AG04449 (cell line): ENCODE data around the gene TUBB4A.

Experiments used
- CTCF ChIA-PET: fragments of 350-600 bp; formaldehyde crosslinking; extraction: SDS; loops from one replicate; lab custom pipeline; 2021; ENCODE audit warnings: antibody characterized with exemption; lab: Yijun Ruan, JAX
- POLR2A ChIA-PET: fragments of 400-600, 350-600 bp; formaldehyde crosslinking; extraction: SDS; loops from one replicate; lab custom pipeline; 2020; ENCODE audit warnings: antibody characterized with exemption, inconsistent platforms; lab: Yijun Ruan, JAX
- DNase-seq: peaks from one replicate; pipeline ENCODE4 v3.0.0-alpha.2; 2010; ENCODE audit warnings: low read depth, low spot score
- H3K4me3 ChIP-seq: 2 replicates; pipeline ENCODE4 v1.5.1; 2011; ENCODE audit warnings: low read depth, mild to moderate bottlenecking, control low read depth, low read length
- TF ChIP-seq, protein P1 (sequence below): IDR thresholded peaks from one replicate; pipeline ENCODE4 v1.5.1; 2011; ENCODE audit warnings: mild to moderate bottlenecking, moderate library complexity, low read length, control low read depth, inconsistent platforms; ENCODE audit not compliant: insufficient read depth; ENCODE audit errors: missing control alignments

Gene TUBB4A

DNA sequence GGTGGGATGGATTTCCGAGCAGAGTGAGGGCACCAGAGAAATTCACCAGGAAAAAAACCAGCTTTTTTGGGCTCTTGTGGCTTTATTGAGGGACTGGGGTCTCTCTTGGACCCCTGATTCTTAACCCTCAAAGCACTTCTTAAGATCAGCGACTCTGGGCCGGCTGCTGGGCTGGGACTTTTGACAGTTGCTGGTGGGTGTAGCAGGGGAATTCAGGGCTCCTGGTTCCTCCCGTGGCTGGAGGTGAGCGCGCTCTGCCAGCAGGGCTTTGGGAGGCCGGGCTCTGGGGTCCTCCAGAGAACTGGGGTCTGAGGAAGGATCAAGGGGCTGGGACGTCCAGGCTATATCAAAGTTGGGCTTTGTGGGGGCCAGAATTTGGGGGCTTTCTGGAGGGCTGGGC, 34.7 kb downstream of the TUBB4A start:
- ChIA-PET POLR2A (no interaction called here), CTCF (no interaction called here)
- H3K4me3 ChIP-seq: no peak overlapping the region
- DNase-seq: no peak
- TF ChIP-seq, protein P1, sequence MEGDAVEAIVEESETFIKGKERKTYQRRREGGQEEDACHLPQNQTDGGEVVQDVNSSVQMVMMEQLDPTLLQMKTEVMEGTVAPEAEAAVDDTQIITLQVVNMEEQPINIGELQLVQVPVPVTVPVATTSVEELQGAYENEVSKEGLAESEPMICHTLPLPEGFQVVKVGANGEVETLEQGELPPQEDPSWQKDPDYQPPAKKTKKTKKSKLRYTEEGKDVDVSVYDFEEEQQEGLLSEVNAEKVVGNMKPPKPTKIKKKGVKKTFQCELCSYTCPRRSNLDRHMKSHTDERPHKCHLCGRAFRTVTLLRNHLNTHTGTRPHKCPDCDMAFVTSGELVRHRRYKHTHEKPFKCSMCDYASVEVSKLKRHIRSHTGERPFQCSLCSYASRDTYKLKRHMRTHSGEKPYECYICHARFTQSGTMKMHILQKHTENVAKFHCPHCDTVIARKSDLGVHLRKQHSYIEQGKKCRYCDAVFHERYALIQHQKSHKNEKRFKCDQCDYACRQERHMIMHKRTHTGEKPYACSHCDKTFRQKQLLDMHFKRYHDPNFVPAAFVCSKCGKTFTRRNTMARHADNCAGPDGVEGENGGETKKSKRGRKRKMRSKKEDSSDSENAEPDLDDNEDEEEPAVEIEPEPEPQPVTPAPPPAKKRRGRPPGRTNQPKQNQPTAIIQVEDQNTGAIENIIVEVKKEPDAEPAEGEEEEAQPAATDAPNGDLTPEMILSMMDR: no peak

DNA sequence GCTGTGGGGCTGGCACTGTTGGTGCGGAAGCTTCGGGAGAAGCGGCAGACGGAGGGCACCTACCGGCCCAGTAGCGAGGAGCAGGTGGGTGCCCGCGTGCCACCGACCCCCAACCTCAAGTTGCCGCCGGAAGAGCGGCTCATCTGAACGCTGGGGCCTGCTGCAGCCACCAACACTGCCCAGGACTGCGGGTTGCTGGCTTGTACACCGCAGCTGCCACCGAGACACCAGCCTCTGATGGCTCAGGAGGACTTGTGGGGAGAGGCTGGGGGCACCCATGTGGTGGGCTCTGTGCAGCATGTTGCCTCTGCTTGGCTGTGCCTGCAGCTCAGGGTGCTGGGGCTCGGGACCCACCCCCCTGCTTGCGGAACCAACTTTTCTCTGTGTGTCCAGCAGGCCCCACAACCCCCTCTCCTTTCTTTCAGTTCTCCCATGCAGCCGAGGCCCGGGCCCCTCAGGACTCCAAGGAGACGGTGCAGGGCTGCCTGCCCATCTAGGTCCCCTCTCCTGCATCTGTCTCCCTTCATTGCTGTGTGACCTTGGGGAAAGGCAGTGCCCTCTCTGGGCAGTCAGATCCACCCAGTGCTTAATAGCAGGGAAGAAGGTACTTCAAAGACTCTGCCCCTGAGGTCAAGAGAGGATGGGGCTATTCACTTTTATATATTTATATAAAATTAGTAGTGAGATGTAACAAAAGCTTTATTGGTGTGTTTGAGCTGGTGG, 35.4 kb downstream of the TUBB4A start:
- POLR2A ChIA-PET: no interaction called here
- H3K4me3 ChIP-seq: no peak overlapping the region
- no peak for DNase-seq
- TF ChIP-seq, protein P1: no peak
- CTCF ChIA-PET: no interaction called here

DNA sequence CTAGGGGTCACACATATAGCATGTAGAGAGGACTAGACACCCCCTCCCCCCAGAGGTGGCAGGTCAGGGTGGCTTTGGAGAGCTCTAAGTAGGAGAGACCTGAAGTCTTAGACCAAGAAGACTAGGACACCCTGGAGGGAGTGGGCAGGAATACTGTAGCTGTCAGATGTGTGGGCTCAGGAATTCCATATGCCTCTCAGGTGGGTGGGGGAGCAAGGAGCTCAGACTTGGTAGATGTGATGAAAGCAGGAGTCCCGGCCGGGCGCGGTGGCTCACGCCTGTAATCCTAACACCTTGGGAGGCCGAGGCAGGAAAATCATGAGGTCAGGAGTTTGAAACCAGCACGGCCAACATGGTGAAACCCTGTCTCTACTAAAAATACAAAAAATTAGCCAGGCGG, 36.4 kb downstream of the TUBB4A start:
- POLR2A ChIA-PET: no interaction called here
- no peak overlapping the region for H3K4me3 ChIP-seq
- CTCF ChIA-PET: interaction anchor here (0.9 to 1.1 kb wide), 2 partner anchors 11 to 397 kb away, joined by 3 read pairs; no protein-coding TSS in a partner anchor
- TF ChIP-seq, protein P1: no peak
- DNase-seq: no peak

DNA sequence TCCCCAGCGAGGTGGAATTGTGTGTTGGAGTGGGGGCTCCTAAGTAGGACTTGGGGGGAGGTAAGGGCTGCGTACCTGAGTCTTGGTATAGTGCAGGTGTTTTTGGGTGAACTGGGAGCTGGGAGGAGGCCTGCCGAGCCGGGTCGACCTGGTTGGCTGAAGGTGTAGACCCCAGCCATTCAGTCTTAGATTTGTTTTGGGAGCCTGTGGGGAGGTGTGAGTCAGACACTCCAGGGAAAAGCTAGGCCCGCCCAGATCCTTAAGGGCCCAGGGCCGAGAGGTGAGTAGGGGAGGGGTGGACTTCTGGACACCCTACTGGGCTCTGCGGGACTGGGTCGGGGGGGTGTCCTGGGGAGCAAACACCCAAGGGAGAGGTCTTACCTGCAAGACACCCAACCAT, 37.1 kb downstream of the TUBB4A start:
- ChIA-PET POLR2A (interaction anchor here (1.0 kb wide), 1 partner anchor 271 kb away, joined by 3 read pairs; no protein-coding TSS in a partner anchor), CTCF (interaction anchor here (1.1 kb wide), 1 partner anchor 12 kb away, joined by 3 read pairs; no protein-coding TSS in a partner anchor)
- no peak overlapping the region for H3K4me3 ChIP-seq
- no peak for DNase-seq
- TF ChIP-seq, protein P1: no peak

DNA sequence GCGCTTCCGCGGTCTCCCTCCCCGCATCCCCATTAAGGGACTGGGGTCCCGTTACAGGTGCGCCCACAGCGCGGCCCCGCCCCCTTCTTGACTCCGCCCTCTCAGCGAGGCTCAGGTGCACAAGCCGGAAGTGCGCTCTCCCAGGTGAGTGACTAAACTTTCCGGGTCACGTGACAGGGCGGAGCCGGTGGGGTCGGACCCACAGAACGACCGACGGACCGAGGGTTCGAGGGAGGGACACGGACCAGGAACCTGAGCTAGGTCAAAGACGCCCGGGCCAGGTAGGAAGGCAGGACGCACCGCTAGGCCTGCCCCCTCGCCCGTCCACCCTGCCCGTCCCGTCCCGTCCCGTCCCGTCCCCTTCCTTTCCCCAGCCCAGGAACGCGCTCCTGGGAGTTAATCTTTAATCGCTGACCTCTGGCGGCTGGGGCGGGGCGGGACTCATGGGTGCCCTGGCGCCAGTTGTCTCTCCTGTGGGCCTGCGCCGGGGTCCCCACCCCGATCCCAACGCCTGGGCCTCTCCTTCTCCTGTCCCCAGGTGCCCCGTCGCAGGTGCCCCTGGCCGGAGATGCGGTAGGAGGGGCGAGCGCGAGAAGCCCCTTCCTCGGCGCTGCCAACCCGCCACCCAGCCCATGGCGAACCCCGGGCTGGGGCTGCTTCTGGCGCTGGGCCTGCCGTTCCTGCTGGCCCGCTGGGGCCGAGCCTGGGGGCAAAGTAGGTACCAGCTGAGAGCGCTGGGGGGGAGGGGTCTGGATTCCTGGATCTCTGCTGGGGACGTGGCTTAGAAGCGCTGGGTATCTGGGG, 37.8 kb downstream of the TUBB4A start, which contains the start of gene CRB3:
Gene CRB3 (plus strand): TSS at position 202 of the 804 bp plus-strand sequence. CDS start 431 bp downstream, at position 633.
- ChIA-PET CTCF (interaction anchor here (1.1 kb wide), 1 partner anchor 13 kb away, joined by 3 read pairs; no protein-coding TSS in a partner anchor), POLR2A (interaction anchor here (1.0 kb wide), 1 partner anchor 272 kb away, joined by 3 read pairs; no protein-coding TSS in a partner anchor)
- no peak within 1 kb of the TSS for H3K4me3 ChIP-seq
- no peak for DNase-seq
- TF ChIP-seq, protein P1: no peak
